Psoas muscle (tissue), 8 donors: Measurements from ENCODE around the gene LRP1B. TPM values are rescaled to one million over a fixed set of nuclear protein-coding genes. Genes with fewer than 3 reads are reported as not detected.

ENCODE experiments used
- ATAC-seq, 4 donors: fragments of 200-7000 bp; cut with Tn5 transposase; one replicate each; pipeline ENCODE4 v1.9.1; 2020; ENCODE audit warnings: moderate library complexity in 3 of 4, mild to moderate bottlenecking in 2 of 4
- DNase-seq, 2 donors: peaks; one replicate each; pipeline ENCODE4 v3.0.0-alpha.2; 2020
- H3K27ac ChIP-seq: fragments of 200-600 bp; one replicate; pipeline ENCODE4 v1.8.0; 2022
- H3K27me3 ChIP-seq, 3 donors: fragments of 200-600 bp in 1 of 3; one replicate each; pipeline versions ENCODE4 v1.6.1 to v1.8.0; 2013 to 2022; ENCODE audit warnings: low read length in 2 of 3, mild to moderate bottlenecking in 2 of 3, moderate library complexity in 1 of 3; ENCODE audit not compliant: insufficient read depth in 3 of 3
- H3K36me3 ChIP-seq, 2 donors: fragments of 200-600 bp in 1 of 2; one replicate each; pipeline versions ENCODE4 v1.6.1 to v1.8.0; 2013 to 2022; ENCODE audit warnings: low read depth in 1 of 2, mild to moderate bottlenecking in 1 of 2, moderate library complexity in 1 of 2; ENCODE audit not compliant: insufficient read depth in 1 of 2
- H3K4me1 ChIP-seq: fragments of 200-600 bp; one replicate; pipeline ENCODE4 v1.8.0; 2022
- H3K4me3 ChIP-seq: fragments of 200-600 bp; one replicate; pipeline ENCODE4 v1.8.0; 2022; ENCODE audit warnings: mild to moderate bottlenecking
- H3K9me3 ChIP-seq: fragments of 200-600 bp; one replicate; pipeline ENCODE4 v1.8.0; 2022
- WGBS, 3 donors: extraction: QIAGEN DNeasy Blood & Tissue Kit; methylation state at CpG; one replicate each; pipeline versions ENCODE4 v1.1.6 to v1.1.7; 2013; 5-methylcytosine and 5-hydroxymethylcytosine counted together
- intact Hi-C, 2 donors: fragments of 100-400 bp; cut with DNase I; formaldehyde crosslinking; loops; one replicate each; pipeline versions ENCODE4 v1.11.0 to v1.14.2; 2022
- polyA plus RNA-seq, 3 donors: library from polyadenylated mRNA; stranded (reverse); fragments of 200-250 nt; gene quantifications; one replicate each; pipeline ENCODE4 v1.2.3, GENCODE V29; 2013
- total RNA-seq, 4 donors: library from RNA; stranded (reverse); fragmentation: NEBNext Ultra II Directional in 2 of 4; extraction: Animal tissue kit (Norgen Biotek cat#: 25700) in 2 of 4; gene quantifications; one replicate each; pipeline versions ENCODE4 v1.2.1 to v1.2.4, GENCODE V29; 2021 to 2023
- TF ChIP-seq, protein P1 (sequence below): fragments of 200-600 bp; IDR thresholded peaks from one replicate; pipeline ENCODE4 v1.8.0; 2022; ENCODE audit warnings: antibody characterized with exemption
- donor health status: healthy with polysubstance abuse.
- donor health status: DM: no; HTN: no; CAD: no; lungs with moderate emphysema.
- donor health status: Bipolar disorder and iron deficiency.
- donor health status: healthy.
- donor health status: DM: yes; HTN: yes; CAD: no.
- donor health status: DM: no; HTN: no; CAD: no.
- donor health status: DM: no; HTN: no; CAD: no.
- donor health status: DM: yes; HTN: yes; CAD: no.

Gene LRP1B
- total and polyA plus RNA-seq, 7 donors, result 0.33 to 3.3 (median 0.95) TPM

DNA sequence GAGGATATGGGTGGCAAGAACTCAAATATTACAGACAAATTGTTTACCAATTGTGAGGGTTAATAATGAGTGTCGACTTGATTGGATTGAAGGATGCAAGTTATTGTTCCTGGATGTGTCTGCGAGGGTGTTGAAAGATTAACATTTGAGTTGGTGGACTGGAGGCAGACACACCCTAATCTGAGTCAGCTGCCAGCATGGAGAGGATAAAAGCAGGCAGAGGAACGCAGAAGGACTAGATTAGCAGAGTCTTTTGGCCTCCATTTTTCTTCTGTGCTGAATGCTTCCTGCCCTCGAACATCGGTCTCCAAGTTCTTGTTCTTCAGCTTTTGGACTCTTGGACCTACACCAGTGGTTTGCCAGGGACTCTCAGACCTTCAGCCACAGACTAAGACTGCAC is 1503.7 kb downstream of the LRP1B start:
- intact Hi-C loops, result no loop called here
- ATAC-seq (no peak), DNase-seq (no peak)
- no peaks in the 10 kb centered on the region for H3K27me3 ChIP-seq
- 79 to 93% (median 80%) methylated on average over 5 of the region's 5 CpGs for WGBS, 3 donors
- H3K27ac ChIP-seq, result no peak overlapping the region
- no peak overlapping the region for H3K4me3 ChIP-seq
- H3K4me1 ChIP-seq, result no peaks in the 10 kb centered on the region
- H3K9me3 ChIP-seq, result no peaks in the 10 kb centered on the region
- TF ChIP-seq, protein P1, sequence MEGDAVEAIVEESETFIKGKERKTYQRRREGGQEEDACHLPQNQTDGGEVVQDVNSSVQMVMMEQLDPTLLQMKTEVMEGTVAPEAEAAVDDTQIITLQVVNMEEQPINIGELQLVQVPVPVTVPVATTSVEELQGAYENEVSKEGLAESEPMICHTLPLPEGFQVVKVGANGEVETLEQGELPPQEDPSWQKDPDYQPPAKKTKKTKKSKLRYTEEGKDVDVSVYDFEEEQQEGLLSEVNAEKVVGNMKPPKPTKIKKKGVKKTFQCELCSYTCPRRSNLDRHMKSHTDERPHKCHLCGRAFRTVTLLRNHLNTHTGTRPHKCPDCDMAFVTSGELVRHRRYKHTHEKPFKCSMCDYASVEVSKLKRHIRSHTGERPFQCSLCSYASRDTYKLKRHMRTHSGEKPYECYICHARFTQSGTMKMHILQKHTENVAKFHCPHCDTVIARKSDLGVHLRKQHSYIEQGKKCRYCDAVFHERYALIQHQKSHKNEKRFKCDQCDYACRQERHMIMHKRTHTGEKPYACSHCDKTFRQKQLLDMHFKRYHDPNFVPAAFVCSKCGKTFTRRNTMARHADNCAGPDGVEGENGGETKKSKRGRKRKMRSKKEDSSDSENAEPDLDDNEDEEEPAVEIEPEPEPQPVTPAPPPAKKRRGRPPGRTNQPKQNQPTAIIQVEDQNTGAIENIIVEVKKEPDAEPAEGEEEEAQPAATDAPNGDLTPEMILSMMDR, result no peak
- no peaks in the 10 kb centered on the region for H3K36me3 ChIP-seq

DNA sequence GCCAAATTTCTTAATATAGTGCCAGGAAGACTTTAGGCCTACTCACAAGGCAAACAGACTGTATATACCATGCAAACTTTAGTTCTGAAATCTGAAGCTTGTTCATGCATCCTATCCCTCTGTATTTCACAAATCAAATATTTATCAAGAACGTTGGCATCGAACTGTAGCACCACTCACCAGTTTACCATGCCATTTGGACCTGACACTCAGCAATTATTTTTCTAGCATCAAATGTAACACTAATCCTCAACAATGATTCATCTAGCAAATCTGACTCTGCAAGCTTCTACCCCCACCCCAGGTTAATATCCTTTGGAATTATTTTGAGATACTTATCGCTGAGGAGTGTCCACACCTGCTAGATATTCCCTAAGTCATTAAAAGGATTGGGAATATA is 1506.6 kb downstream of the LRP1B start:
- H3K4me3 ChIP-seq, result no peak overlapping the region
- WGBS, 3 donors, result 83 to 86% (median 84%) methylated on average over 3 of the region's 3 CpGs
- no peaks in the 10 kb centered on the region for H3K4me1 ChIP-seq
- ATAC-seq, result no peak
- no peaks in the 10 kb centered on the region for H3K9me3 ChIP-seq
- intact Hi-C loops, result no loop called here
- TF ChIP-seq, protein P1, result no peak
- H3K36me3 ChIP-seq, result no peaks in the 10 kb centered on the region
- no peak for DNase-seq
- no peak overlapping the region for H3K27ac ChIP-seq
- no peaks in the 10 kb centered on the region for H3K27me3 ChIP-seq

DNA sequence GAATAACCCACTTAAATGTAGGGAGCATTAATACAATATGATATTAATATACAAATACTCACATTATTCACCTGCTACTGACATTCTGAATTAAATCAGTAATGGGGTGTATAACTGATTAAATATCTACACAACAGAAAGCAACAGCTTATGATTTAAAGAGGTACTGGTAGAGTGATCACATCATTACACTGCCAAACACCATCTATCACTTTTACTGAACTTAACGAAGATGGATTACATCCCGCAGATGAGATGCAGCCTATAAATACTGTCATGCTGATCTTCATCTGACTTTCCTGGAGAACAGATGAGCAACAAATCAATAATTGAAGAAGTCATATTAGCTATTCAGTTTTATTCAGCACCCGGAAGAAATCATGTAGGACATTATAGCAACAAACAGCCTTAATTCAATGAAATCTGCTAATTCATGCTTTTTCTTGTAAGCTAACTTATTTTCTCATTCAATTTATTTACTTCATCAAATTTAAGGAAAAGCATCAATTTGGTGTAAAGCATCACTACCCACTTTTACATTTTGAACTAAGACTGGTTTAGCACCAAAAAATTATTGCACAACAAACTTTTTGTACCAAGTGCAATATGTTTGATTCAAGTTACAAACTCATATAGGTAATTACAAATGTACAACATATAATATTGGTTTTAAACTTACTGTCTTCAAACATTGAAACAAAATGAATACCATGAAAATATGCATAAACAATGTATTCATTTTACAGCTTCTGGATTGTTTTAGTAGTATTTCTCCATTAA is 1509.0 kb downstream of the LRP1B start:
- intact Hi-C loops, result no loop called here
- Histone ChIP-seq H3K4me1 (no peaks in the 10 kb centered on the region), H3K4me3 (no peak overlapping the region), H3K27me3 (no peaks in the 10 kb centered on the region), H3K36me3 (no peaks in the 10 kb centered on the region), H3K27ac (no peak overlapping the region), H3K9me3 (no peaks in the 10 kb centered on the region)
- DNase-seq (no peak), ATAC-seq (no peak)
- 87 to 88% (median 87%) methylated on average over 3 of the region's 3 CpGs for WGBS, 3 donors
- TF ChIP-seq, protein P1, result no peak

DNA sequence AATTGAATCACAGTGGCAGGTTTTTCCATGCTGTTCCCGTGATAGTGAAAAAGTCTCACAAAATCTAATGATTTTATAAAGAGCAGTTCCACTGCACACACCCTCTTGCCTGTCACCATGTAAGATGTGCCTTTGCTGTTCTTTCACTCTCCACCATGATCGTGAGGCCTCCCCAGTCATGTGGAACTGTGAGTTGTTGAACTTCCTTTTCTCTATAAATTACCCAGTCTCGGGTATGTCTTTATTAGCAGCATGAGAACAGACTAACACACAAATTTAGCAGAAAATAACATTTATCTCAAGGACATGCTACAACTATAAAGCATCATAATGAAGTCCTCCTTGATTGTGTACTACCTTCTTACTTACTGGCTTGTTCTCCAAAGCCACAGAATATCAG is 1526.0 kb downstream of the LRP1B start:
- H3K36me3 ChIP-seq, result no peaks in the 10 kb centered on the region
- ATAC-seq, result no peak
- H3K27ac ChIP-seq, result no peak overlapping the region
- no peaks in the 10 kb centered on the region for H3K4me1 ChIP-seq
- H3K9me3 ChIP-seq, result no peaks in the 10 kb centered on the region
- WGBS, 3 donors, result 80 to 82% (median 81%) methylated on average over 3 of the region's 3 CpGs
- intact Hi-C loops, result no loop called here
- TF ChIP-seq, protein P1, result no peak
- no peak for DNase-seq
- no peaks in the 10 kb centered on the region for H3K27me3 ChIP-seq
- H3K4me3 ChIP-seq, result no peak overlapping the region

DNA sequence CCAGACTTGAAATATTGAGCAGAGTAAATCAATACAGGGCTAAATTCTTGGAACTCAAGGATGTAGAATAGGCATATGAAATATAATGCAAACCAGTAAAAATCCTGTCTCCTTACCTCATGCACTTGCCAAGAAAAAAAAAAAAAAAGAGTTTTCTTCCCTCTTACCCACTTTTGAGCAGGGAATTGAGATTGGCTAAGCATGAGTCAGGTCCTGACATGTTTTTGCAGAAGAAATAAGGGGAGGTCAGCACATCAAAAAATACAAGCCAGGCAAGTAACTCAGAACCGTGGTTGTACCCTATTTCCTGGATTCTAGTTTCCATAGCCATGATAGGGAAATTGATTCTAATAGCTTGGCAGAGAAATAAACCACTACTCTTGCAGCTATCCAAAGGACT is 1526.7 kb downstream of the LRP1B start:
- TF ChIP-seq, protein P1, result no peak
- Histone ChIP-seq H3K36me3 (no peaks in the 10 kb centered on the region), H3K4me3 (no peak overlapping the region), H3K9me3 (no peaks in the 10 kb centered on the region), H3K4me1 (no peaks in the 10 kb centered on the region), H3K27ac (no peak overlapping the region), H3K27me3 (no peaks in the 10 kb centered on the region)
- 41 to 76% (median 42%) methylated on average over 1 of the region's 1 CpG for WGBS, 3 donors
- DNase-seq, result no peak
- intact Hi-C loops, result no loop called here
- no peak for ATAC-seq
